Activated CD4-positive, alpha-beta T cell treated with anti-CD3 and anti-CD28 coated beads, Interleukin-2, amount 50 U/mL, for 16 hours (primary cell): ENCODE data around the gene PHIP.
"Not testable (repeated sequence)": the region's sequence is repeated elsewhere in the genome, so short reads cannot be mapped to it uniquely, and the experiment has no call there.

ENCODE experiments used
- DNase-seq: peaks from one replicate; pipeline ENCODE4 v3.0.0-alpha.2; 2020

PHIP gene

DNA sequence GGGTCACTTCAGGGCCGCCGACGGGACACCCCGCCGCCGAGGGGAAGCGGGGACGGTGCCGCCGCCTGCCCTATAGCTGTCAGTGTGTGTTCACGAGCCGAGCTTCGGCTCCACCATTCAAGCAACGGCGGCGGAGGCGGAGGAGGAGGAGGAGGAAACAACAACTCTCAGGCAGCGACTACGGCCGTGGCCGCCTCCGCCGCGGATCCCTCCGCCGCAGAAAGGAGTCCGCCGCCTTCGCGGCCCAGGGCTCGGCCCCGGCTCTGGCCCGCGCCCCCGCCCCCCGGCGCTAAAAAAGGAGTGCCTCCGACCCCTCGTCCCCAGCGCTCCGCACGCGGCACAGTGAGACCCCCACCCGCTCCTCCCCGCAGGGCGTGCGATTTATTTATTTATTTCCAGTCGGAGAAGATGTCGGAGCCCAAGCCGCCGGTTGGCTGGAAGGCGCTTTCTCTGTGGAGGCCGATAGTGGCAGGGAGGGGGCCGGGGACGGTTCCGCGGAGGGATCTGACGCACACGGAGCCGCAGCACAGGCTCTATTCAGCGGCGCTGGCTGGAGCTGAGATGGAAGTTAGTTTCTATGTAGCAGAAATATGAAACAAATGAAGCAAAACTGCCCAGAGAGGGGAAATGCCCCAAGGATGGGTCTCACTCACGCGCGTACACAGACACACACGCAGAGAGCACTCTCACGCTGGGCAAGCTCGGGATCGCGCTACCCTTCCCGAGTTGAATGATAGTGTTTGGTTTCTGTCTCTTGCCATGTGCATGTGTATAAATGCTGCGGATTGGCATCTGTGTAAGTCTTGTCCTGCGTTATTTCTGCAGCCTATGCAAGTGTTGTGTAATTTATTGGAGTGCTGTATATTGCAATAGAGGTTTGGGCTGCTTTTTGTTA is at the start of gene PHIP:
Gene PHIP (minus strand): TSS at position 180 of the 895 bp plus-strand sequence. CDS start 186 bp downstream, outside the sequence.
- DNase-seq: peak; percentile 92

DNA sequence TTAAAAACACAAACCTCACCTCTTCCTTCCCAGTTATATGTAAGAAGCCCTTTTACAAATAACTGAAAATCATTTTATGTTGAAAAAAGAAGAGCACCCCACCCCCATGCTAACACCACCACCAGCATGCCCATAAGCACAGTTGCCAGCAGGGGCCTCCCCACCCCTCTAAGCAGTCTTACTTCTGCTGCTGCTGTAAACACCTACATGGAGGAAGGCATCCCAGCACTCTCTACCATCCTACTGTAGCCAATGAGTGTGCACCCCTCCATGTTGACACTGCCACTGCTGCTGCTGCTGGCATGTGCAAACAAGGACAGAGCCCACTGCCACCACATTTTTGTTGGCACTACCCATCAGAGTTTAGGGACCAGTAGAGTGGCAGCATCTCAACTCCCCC is 49.6 kb upstream of the PHIP start:
- no peak for DNase-seq

DNA sequence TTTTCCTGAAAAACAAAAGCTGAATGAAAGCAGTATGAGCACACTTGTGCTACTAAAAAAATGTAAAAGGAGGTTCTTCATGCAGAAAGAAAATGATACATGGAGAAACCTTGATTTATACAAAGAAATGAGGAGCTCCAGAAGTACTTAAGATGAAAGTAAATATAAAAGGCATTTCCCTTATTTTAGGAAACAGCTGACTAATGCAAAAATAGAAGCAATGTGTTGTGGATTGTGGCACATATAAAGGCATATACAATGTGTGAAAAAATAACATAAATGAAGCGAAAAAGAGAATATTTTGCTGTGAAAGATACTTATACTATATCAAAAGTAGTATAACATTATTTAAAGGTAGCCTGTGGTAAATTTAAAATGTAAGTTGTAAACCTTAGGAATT is 41.2 kb upstream of the PHIP start:
- DNase-seq: no peak

DNA sequence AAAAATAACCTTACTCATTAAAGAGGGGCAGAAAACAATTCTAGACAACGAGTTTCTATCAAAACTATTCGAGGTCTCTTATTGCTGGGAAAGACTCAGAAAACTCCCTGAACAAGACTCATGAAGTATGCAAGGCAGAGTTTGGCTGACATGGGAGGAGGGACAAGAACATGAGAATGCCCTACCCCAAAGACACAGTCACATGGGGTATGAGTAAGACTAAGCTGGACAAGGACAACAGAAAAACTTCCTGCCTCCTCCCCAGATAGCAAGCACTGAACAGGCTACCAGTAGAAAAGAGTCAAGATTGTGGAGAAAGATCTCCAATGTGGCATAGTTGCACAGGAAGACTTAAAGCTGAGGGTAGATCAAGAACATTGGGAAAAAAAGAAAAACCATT is 39.7 kb upstream of the PHIP start:
- no peak for DNase-seq

DNA sequence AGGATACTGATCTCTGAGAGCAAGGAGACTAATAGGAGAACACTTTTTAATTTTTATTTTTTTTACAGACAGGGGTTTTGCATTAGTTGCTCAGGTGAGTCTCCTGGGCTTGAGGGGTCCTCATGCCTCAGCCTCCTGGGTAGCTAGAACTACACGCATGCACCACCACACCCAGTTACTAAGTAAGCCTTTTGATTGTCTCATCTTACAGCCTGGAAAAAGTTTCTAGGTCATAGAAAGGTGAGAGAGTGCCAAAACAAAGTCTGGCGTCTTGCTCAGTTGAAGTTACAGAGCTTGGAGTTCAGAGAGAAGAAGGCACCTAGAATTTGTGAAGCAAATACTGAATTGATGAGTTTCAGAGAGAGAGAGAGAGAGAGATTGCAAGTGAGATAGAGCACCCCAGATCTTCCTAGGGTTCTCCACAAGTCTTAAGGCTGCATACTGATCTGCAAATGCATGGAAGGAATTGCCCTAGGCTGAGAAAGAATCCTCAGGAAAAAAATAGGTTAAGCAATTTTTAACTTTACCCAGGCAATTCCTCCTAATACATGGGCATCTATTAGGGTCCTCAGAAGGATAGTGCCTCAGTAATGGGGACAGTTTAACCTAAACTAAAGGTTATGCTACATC is 37.6 kb upstream of the PHIP start:
- DNase-seq: no peak

DNA sequence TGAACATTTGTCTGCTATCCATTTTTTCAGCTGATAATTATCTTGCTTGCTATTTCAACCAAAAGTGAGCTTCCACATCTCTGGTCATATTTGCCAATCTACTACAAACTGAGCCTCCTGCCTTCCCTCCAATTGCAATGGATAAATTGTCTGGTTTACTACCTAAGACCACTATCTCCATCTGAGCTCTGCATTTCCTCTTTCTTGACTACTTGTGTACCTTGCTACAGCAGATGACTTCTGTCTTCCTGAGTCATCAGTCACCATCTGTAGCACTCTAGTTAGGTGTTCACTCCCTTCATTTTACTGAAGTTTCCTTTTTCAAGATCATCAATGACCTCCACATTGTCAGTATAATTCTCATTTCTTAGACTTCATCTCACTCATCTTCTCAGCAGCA is 33.5 kb upstream of the PHIP start:
- no peak for DNase-seq

DNA sequence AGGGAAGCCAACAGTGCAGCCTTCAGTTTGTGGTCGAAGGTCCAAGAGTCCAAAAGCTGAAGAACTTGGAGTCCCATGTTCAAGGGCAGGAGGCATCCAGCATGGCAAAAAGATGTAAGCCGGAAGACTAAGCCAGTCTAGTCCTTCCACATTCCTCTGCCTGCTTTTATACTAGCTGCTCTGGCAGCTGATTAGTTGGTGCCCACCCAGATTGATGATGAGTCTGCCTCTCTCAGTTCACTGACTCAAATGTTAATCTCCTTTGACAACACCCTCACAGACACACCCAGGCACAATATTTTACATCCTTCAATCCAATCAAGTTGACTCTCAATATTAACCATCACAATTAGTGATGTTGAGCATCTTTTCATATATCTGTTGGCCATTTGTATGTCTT is 23.1 kb upstream of the PHIP start:
- DNase-seq: no peak

DNA sequence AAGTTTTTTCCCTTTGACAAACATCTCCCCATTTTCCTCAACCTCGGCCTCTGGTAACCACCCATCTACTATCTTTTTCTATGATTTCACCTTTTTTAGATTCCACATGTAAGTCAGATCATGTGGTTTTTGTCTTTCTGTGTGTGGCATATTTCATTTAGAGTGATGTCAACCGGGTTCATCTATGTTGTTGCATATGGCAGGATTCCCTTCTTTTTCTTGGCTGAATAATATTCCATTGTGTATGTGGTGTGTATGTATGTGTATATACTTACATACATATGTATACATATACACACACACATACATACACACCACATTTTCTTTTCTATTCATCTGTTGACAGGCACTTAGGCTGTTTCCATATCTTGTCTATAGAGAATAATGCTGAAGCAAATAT is 22.2 kb upstream of the PHIP start:
- DNase-seq: no peak

DNA sequence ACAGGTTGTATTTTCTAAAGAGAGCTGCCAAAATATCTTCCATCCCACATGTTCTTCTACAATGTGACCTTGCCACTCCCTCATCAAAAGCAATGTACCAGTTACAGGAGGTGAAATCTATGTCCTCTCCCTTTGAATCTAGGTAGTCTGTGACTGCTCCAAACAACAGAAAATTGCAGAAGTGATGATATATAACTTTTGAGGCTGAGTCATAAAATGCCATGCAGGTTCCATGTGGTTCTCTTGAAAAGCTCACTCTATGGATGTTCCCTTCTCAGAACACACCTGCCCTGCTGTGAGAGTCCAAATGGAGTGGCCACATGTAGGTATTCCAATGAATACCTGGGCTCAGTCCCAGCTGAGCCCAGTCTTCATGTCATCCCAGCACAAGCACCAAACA is 16.9 kb upstream of the PHIP start:
- DNase-seq: no peak

DNA sequence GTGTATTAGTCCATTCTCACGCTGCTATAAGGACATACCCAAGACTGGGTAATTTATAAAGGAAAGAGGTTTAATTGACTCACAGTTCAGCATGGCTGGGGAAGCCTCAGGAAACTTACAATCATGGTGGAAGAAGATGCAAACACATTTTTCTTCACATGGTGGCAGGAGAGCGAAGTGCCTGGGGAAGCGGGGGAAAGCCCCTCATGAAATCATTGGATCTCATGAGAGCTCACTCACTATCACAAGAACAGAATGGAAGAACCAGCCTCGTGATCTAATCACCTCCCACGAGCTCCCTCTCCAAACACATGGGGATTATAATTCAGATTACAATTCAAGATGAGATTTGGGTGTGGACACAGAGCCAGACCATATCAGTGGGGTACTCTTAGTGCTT is 13.7 kb upstream of the PHIP start:
- not testable (repeated sequence) for DNase-seq

DNA sequence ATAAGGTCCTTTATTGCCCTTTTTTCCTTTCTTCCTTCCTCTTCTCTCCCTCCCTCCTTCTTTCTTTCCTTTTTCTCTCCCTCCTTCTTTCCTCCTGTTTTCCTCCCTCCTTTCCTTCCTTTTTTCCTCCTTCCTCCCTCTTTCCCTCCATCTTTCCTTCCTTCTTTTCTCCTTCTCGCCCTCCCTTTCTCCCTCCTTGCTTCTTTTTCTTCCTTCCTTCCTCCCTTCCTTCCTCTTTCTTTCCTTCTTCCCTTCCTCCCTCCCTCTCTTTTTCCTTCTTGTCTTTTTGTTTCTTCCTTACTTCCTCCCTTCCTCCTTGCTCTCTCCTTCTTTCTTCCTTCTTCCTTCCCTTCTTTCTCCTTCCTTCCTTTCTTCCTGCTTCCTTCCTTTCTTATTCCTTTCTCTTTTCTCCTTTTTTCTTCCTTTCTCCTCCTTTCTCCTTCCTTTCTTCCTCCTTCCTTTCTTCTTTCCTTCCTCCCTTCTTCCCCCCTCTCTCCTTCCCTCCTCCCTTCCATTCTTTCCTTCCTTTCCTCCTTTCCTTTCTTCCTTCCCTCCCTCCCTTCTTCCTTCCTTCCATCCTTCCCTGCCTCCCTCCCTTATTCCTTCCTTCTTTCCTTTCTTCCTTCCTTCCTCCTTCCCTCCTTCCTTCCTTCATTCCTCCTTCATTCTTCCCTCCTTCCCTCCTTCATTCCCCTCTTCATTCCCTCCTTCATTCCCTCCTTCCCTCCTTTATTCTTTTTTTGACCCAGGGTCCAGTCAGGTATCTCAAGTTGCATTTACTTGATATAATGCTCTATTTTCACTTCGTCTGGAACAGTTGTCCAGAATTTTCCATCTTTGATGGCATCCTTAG is 11.7 kb upstream of the PHIP start:
- no peak for DNase-seq

DNA sequence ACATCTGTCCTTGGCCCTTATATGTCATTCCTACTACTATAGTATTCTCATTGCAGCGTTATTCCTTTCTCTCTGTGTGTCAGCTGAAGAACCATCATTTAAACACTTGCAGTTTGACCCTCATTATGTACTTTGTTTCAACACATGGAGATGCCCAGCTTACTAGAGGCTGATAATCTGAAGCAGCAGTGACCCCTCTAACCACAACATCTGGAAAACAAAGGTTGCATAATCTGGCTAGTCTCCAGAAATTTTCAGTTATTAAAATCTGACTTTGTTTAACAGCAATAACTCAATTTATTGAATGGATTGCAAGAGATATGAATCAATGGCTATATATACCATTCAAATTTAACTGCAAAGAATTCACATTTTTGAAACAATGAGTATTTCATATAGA is 6.6 kb upstream of the PHIP start:
- no peak for DNase-seq

DNA sequence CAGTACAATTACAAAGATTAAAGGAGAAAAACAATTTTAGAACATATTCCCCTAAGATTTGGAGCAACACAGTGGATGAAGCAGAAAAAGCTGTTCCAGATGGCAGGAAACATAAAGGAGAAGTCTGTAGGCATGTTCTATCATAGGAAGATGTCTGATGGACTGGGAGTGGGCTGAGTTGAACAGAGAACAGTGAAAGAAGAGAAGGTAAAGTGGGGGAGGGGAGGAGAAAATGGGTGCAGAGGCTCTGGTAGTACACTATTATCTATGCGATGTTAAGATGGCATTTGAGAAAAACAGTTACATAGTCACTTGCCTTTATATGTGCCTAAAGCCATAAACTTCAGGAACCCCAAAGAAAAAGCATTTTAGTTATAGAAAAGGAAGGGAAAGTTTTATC is 4.2 kb upstream of the PHIP start:
- DNase-seq: no peak

DNA sequence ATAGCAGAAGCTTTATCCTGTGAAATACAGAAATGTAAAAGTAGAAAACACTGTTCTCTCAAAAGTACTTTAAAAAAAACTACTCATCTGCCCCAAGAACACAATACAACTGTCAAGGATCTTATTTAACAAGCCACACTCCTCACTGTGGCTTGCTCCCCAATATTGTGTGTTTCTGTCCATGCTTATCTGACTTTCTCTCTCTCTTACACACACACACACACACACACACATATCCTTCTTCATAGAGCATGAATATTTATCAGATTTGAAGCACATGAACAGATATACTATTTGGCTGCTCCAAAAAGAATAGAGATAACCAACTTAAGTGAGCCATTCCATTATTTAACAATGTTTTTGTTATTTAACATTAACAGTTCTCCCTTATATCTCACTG is 3.6 kb upstream of the PHIP start:
- DNase-seq: no peak

DNA sequence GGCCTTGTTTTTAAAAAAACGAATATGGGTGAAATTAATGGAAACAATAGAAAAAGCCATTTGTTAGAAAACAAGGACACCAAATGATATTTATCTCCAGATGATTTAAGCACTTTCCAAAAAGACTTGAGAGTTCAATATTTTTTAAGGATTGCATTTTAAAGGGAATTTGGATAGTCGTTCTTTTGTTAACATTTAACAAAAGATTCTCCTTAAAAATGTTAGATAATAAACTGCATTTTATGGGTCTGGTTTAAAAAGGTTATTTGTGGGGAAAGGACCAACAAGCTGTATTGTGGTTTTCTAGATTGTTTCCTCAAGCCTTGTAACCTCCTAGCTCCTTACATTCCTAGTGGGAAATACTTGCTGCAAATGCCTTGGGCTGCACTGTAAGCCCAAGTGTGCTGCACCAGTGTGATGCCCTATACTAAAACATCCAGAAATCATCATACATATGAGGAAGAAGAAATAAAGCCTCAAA is 1.5 kb upstream of the PHIP start:
- DNase-seq: no peak

DNA sequence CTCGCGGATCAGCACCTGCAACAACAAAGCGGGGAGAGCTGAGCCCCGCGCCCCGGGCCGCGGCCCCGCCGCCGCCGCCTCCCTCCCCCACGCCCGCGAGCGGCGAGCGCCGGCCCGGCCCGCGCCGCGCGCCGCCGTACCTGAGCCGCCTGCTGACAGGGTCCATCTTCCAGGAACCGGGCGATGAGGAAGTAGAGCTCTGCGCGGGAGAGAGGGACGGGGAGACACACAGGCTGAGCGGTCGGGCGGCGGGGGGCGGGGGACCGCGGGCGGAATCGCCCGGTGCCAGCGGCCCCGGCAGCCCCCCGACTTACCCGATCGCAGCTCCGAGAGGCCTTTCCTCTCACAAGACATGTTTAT is 359 bp downstream of the PHIP start:
- peak; percentile 48 for DNase-seq

DNA sequence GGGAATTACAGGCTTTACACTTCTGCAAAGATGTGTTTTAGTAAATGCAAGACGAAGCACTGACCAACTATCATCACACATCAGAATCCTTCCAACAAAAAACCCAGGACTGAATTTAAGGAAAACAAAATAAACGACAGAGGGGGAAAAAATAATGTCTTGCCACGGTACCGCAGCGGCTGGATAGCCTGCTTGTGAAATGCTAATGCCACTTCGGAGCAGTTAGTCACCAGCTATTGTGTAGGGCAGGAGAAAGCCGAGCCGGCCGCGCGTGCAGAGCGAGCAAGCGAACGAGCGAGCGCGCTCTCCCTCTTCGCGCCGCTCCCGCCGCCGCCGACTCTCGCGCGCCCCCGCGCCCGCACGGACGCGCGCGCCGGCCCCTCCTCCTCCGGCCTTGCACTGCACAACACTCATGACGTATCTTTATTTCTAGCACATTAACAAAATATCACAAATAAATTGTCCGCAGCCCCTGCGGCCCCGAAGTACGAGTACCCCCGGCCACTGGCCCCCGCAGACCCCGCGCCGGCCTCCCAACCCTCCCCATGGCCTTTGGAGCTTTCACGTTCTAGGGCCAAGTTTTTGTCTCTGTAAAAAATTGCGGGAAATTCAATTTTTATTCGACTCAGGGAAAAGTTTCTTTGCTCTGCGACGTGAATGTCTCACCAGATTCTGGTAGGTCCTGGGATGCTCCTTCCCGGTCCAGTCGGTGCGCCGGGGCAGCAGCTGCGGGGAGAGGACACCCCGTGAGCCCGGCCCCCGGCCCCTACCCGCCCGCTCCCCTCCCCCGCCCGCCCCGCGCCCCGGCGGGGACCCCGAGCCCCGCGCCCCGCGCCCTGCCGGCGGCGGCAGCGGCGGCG is 1.0 kb downstream of the PHIP start:
- DNase-seq: peak; percentile 89

DNA sequence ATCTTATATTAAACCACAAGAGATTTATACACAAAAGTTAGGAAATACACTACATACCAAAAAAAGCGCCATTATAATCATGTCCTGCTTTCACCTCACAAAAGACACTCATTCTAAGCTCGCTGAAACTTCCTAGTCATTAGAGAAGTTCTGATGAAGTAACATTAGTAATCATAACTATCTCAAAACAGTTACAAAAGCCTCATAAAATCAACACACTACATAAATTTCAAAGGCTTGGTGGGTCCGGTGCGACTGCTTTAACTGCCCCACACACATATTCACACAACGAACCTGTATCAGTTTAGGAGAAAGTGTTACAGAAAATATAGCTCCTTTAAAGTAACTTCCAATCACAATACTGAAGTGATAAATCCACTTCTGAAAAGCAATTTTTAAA is 1.9 kb downstream of the PHIP start:
- DNase-seq: peak; percentile 44

DNA sequence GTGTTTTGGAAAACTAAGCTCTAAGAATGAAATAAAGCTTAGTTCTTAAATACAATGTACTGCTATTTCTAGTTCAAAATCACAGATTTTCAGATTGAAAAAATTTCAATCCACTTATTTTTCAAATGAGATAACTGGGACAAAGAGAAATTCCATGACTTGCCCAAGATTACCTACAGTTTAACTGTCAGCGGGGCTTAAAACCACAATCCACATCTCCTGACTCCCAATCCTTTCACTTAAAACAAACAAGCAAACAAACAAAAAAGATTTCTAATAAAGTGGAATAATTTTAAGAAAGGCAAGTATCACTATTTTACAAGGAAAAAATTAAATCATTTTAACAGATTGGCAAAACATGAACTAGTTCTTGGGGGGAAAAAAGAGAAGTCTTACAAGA is 4.2 kb downstream of the PHIP start:
- no peak for DNase-seq

DNA sequence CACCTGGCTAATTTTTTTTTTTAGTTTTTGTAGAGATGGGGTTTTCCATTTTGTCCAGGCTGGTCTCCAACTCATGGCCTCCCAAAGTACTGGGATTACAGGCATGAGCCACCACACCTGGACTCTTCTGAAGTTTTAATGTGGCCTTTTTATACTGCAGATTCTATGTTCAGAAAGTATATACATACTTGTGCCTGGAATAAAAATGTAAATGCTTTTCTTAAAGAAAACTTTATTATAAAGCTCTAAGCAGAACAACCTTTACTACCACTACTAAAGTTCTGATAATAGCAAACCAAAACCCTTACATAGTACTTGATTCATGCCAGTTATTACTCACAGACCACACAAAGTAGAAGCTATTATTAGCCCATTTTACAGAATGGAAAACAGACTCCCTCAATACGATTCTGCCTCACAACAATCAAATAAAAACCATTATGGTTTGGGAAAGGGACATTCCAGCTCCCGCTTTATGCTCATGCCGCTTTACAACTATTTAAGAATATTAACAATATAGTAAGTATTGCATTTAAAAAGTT is 5.3 kb downstream of the PHIP start:
- peak; percentile 26 for DNase-seq

DNA sequence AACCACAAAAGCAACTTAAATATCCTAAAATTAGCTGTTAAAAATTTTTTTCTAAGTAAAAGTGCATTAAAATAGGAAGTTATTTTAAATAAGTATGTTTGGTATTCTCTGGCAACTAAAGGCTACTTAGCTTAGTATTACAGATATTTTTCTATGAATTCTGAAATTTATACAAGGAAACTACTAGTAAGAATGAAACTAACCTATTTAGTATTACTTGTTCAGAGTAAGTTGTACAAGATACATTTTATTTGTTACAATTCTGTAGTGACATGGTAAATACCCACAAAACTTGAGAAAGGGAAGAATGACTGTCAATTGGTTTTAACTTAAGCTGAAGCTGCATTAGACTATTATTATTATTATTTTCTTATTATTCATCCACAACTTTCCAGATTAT is 6.5 kb downstream of the PHIP start:
- peak; percentile 46 for DNase-seq

DNA sequence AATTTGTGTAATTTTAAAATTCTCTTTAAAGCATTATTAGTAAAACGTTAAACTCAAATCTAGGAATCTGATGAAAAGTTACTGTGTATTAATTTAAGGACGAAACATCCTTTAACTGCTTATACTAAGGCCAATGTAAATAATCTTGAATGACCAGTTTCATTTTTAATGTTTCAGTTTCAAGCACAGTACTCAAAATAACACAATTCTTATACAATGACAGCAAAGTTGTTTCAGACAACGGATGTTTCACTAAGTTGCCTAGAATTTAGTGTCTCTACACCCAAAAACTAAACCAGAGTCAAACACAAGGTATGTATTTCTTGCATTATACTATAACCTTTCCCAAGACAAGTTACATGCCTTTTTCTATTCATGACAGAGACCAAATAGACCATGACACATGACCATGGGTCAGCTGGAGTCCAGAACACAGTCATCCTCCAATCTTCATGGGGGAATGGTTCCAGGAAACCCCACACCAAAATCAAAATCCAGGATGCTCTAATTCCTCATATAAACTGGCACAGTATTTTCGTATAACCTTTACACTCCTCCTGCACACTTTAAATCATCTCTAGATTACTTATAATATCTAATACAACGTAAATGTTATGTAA is 7.7 kb downstream of the PHIP start:
- no peak for DNase-seq
